ENCODE data around the gene CMTR2.

The CMTR2 gene

GRCh38 chr16:71288890-71289731, at the start of gene CMTR2:
Gene CMTR2, minus strand, starts transcription at chr16:71289402. Its CDS starts 3,482 bp downstream, at chr16:71285920.
- no peak for TF ChIP-seq CTCF (conservative IDR thresholded peaks at IDR 0.05; ENCODE audit: low read depth)
- ChIA-PET POLR2A (ENCODE audit: low non-redundant PET) (no interaction called here), CTCF (interaction anchor here (0.6 to 1.0 kb wide), 4 partner anchors 23 to 172 kb away, joined by 3 to 4 read pairs (median 4); no protein-coding TSS in a partner anchor)
- H3K27ac ChIP-seq: peak within 1 kb of the TSS; percentile 87
- peak; percentile 96 for DNase-seq (ENCODE audit: low spot score)

GRCh38 chr16:71338632-71339031, 49.4 kb upstream of the CMTR2 start:
- ChIA-PET POLR2A (ENCODE audit: low non-redundant PET) (no interaction called here), CTCF (interaction anchor here (0.6 to 1.9 kb wide), 2 partner anchors 27 to 54 kb away, joined by 3 to 5 read pairs; no protein-coding TSS in a partner anchor)
- no peak for TF ChIP-seq CTCF (conservative IDR thresholded peaks at IDR 0.05; ENCODE audit: low read depth)
- no peak for DNase-seq (ENCODE audit: low spot score)
- H3K27ac ChIP-seq: no peak overlapping the region

- CTCF ChIA-PET: interaction anchor here (0.6 to 1.9 kb wide), 3 partner anchors 27 to 53 kb away, joined by 3 to 5 read pairs (median 3); no protein-coding TSS in a partner anchor
- H3K27ac ChIP-seq: peak overlapping the region; percentile 26; the same call in 1 of the 2 replicates
- peak; percentile 91 for DNase-seq (ENCODE audit: low spot score)
- TF ChIP-seq CTCF (conservative IDR thresholded peaks at IDR 0.05; ENCODE audit: low read depth): no peak
- POLR2A ChIA-PET (ENCODE audit: low non-redundant PET): no interaction called here
These were observed 49.0 kb upstream of the CMTR2 start for GRCh38 chr16:71338193-71338592.

- H3K27ac ChIP-seq: peak overlapping the region; percentile 26; the same call in 1 of the 2 replicates
- no peak for TF ChIP-seq CTCF (conservative IDR thresholded peaks at IDR 0.05; ENCODE audit: low read depth)
- DNase-seq (ENCODE audit: low spot score): peak; percentile 51
- POLR2A ChIA-PET (ENCODE audit: low non-redundant PET): no interaction called here
- CTCF ChIA-PET: interaction anchor here (1.1 to 1.9 kb wide), 2 partner anchors 26 to 30 kb away, joined by 3 to 5 read pairs; no protein-coding TSS in a partner anchor
These were observed 48.4 kb upstream of the CMTR2 start for GRCh38 chr16:71337631-71338030.

- CTCF ChIA-PET: no interaction called here
- POLR2A ChIA-PET (ENCODE audit: low non-redundant PET): interaction anchor here (0.6 kb wide), 1 partner anchor 50 kb away, joined by 3 read pairs; no protein-coding TSS in a partner anchor
- H3K27ac ChIP-seq: no peak overlapping the region
- no peak for TF ChIP-seq CTCF (conservative IDR thresholded peaks at IDR 0.05; ENCODE audit: low read depth)
- DNase-seq (ENCODE audit: low spot score): no peak
These were observed 38.9 kb upstream of the CMTR2 start for GRCh38 chr16:71328151-71328550.

GRCh38 chr16:71327720-71328119, 38.5 kb upstream of the CMTR2 start:
- no peak for TF ChIP-seq CTCF (conservative IDR thresholded peaks at IDR 0.05; ENCODE audit: low read depth)
- no peak overlapping the region for H3K27ac ChIP-seq
- CTCF ChIA-PET: no interaction called here
- no peak for DNase-seq (ENCODE audit: low spot score)
- POLR2A ChIA-PET (ENCODE audit: low non-redundant PET): interaction anchor here (0.6 kb wide), 1 partner anchor 50 kb away, joined by 3 read pairs; no protein-coding TSS in a partner anchor

Data from RWPE1 (cell line).